ENCODE data around the gene SDHAF2.
"Not testable (repeated sequence)": the region's sequence is repeated elsewhere in the genome, so short reads cannot be mapped to it uniquely, and the experiment has no call there.

Gene SDHAF2

DNA sequence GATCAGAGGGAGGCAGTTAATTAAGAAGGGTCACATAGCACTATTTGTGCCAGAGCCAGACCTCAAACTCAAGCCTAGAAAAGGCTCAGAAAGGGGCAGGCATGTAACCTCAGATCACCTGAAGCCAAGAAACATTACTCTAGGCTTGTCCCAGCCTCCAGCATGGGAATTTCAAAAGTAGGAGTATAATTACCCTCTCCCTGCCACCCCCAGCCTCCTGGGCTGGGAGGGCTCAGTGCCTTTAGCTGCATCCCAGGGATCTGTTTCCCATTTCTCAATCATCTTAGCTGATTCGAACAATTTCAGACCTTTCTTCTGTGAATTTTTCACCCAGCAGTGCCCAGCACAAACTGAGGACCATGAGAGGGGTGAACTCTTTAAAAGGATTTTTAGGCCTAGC lies 45.5 kb downstream of the SDHAF2 start:
- H3K27me3 ChIP-seq (ENCODE audit: control insufficient read depth in 1 of 2, insufficient read depth in 2 of 2, low read length in 2 of 2), result no peaks in the 10 kb centered on the region
- peak overlapping the region in 1 of 2 donors; percentile 13 for H3K9ac ChIP-seq (ENCODE audit: low read length in 2 of 2)
- H3K36me3 ChIP-seq (ENCODE audit: control insufficient read depth in 2 of 2, insufficient read depth in 2 of 2, low read length in 2 of 2), result no peaks in the 10 kb centered on the region
- no peak overlapping the region for H3K4me3 ChIP-seq (ENCODE audit: low read length in 2 of 2)
- H3K4me1 ChIP-seq (ENCODE audit: control insufficient read depth, insufficient read depth, low read length), result peaks cover 53% of the 10 kb centered on the region
- peak overlapping the region; percentile 84 for H3K27ac ChIP-seq (ENCODE audit: low read length)
- no peaks in the 10 kb centered on the region for H3K9me3 ChIP-seq (ENCODE audit: control insufficient read depth in 2 of 2, low read length in 2 of 2)

DNA sequence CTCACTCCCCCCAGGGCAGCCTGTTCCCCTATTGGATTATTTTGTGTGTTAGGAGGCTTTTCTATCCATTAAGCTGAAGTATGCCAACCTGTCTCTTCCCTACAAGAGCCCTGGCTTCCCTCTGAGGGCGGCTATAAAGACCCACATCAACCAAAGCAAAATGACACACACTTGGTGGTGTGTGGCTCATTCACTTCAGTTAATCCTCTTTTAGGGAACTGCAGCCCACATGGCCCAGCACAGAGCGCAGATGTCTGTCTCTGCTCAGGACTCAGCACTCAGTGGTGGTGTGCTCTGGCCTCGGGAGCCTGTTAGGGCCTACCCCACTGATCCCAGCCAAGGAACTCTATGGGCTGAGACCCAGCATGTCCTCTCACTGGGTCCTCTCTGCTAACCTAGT lies 46.4 kb downstream of the SDHAF2 start:
- H3K36me3 ChIP-seq (ENCODE audit: control insufficient read depth in 2 of 2, insufficient read depth in 2 of 2, low read length in 2 of 2), result no peaks in the 10 kb centered on the region
- H3K4me3 ChIP-seq (ENCODE audit: low read length in 2 of 2), result no peak overlapping the region
- no peaks in the 10 kb centered on the region for H3K27me3 ChIP-seq (ENCODE audit: control insufficient read depth in 1 of 2, insufficient read depth in 2 of 2, low read length in 2 of 2)
- H3K9me3 ChIP-seq (ENCODE audit: control insufficient read depth in 2 of 2, low read length in 2 of 2), result no peaks in the 10 kb centered on the region
- H3K27ac ChIP-seq (ENCODE audit: low read length), result peak overlapping the region; percentile 46
- peaks cover 59% of the 10 kb centered on the region for H3K4me1 ChIP-seq (ENCODE audit: control insufficient read depth, insufficient read depth, low read length)
- peak overlapping the region in 1 of 2 donors; percentile 5 for H3K9ac ChIP-seq (ENCODE audit: low read length in 2 of 2)

DNA sequence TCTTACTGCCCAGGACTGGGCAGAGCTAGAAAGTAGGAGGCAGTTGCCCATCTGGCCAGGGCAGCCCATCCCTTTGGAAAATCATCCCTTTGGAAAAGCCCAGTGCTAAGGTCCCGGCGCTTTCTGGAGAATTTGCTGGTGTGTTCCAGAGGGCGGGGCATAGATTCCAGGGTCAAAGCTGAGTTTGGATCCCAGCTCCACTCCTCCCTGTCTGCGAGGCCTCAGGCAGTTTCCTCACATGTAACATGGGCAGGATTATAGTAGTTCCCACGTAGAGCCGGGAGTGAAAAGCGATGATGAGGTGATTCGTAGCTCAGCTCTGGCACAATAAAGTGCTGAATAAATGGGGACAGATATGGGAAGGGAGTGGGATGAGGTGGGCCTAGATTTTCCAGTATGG lies 47.2 kb downstream of the SDHAF2 start:
- H3K27ac ChIP-seq (ENCODE audit: low read length), result peak overlapping the region; percentile 62
- no peaks in the 10 kb centered on the region for H3K27me3 ChIP-seq (ENCODE audit: control insufficient read depth in 1 of 2, insufficient read depth in 2 of 2, low read length in 2 of 2)
- H3K4me1 ChIP-seq (ENCODE audit: control insufficient read depth, insufficient read depth, low read length), result peaks cover 57% of the 10 kb centered on the region
- peak overlapping the region; percentile 36 to 39 for H3K9ac ChIP-seq (ENCODE audit: low read length in 2 of 2)
- no peaks in the 10 kb centered on the region for H3K36me3 ChIP-seq (ENCODE audit: control insufficient read depth in 2 of 2, insufficient read depth in 2 of 2, low read length in 2 of 2)
- no peaks in the 10 kb centered on the region for H3K9me3 ChIP-seq (ENCODE audit: control insufficient read depth in 2 of 2, low read length in 2 of 2)
- peak overlapping the region; percentile 12 to 60 for H3K4me3 ChIP-seq (ENCODE audit: low read length in 2 of 2)

DNA sequence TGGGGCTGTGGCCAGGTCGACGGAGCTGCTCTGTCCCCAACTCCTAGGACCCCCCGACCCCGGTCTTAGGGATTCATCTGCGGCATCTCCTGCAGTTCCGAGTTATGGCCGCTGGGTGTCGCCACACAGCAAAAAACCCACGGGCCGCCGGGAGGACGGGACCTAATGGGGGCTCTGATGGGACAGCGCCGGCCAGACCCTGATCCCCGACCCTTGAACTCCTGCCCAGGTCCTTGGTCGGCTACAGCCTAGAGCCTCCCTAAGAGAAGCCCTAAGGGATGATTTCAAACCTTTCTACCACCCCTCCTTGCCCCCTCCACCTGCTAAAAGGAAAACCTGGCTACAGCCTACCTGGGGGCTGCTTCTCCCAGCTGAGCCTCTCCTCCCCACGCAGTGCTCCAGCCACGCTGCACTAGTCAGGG lies 47.8 kb downstream of the SDHAF2 start:
- peak overlapping the region; percentile 62 for H3K27ac ChIP-seq (ENCODE audit: low read length)
- no peaks in the 10 kb centered on the region for H3K27me3 ChIP-seq (ENCODE audit: control insufficient read depth in 1 of 2, insufficient read depth in 2 of 2, low read length in 2 of 2)
- H3K36me3 ChIP-seq (ENCODE audit: control insufficient read depth in 2 of 2, insufficient read depth in 2 of 2, low read length in 2 of 2), result no peaks in the 10 kb centered on the region
- H3K4me3 ChIP-seq (ENCODE audit: low read length in 2 of 2), result peak overlapping the region; percentile 12 to 60
- H3K9ac ChIP-seq (ENCODE audit: low read length in 2 of 2), result peak overlapping the region; percentile 36 to 39
- H3K9me3 ChIP-seq (ENCODE audit: control insufficient read depth in 2 of 2, low read length in 2 of 2), result no peaks in the 10 kb centered on the region
- peaks cover 51% of the 10 kb centered on the region for H3K4me1 ChIP-seq (ENCODE audit: control insufficient read depth, insufficient read depth, low read length)

DNA sequence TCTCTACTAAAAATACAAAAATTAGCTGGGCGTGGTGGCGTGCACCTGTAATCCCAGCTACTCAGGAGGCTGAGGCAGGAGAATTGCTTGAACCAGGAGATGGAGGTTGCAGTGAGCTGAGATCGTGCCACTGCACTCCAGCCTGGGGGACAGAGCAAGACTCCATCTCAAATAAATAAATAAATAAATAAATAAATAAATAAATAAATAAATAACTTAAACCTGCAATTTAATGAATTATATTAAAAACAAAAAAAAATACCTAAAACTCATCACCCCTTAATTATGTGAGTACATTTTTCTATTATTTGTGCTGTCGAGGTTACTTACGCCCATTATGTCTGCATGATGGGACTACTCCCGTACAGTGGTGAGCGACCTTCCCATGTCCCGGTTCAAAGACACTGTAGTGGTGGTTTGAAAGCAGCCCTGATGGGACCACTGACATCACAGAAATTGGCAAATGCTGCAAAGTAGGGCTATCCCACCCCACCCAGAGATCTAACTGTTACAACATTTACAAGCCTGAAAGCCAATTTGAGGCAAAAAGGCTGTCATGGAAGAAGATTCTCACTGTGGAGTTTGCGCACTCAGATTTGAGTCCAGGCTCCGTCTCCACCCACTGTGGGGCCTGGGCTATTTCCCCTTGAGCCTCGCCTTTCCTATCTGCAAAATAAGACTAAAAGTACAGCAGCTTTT lies 49.6 kb downstream of the SDHAF2 start:
- not testable (repeated sequence) for H3K27ac ChIP-seq (ENCODE audit: low read length); H3K36me3 ChIP-seq (ENCODE audit: control insufficient read depth in 2 of 2, insufficient read depth in 2 of 2, low read length in 2 of 2); H3K27me3 ChIP-seq (ENCODE audit: control insufficient read depth in 1 of 2, insufficient read depth in 2 of 2, low read length in 2 of 2); H3K9me3 ChIP-seq (ENCODE audit: control insufficient read depth in 2 of 2, low read length in 2 of 2); H3K9ac ChIP-seq (ENCODE audit: low read length in 2 of 2); H3K4me3 ChIP-seq (ENCODE audit: low read length in 2 of 2)
- H3K4me1 ChIP-seq (ENCODE audit: control insufficient read depth, insufficient read depth, low read length), result peaks cover 35% of the 10 kb centered on the region

DNA sequence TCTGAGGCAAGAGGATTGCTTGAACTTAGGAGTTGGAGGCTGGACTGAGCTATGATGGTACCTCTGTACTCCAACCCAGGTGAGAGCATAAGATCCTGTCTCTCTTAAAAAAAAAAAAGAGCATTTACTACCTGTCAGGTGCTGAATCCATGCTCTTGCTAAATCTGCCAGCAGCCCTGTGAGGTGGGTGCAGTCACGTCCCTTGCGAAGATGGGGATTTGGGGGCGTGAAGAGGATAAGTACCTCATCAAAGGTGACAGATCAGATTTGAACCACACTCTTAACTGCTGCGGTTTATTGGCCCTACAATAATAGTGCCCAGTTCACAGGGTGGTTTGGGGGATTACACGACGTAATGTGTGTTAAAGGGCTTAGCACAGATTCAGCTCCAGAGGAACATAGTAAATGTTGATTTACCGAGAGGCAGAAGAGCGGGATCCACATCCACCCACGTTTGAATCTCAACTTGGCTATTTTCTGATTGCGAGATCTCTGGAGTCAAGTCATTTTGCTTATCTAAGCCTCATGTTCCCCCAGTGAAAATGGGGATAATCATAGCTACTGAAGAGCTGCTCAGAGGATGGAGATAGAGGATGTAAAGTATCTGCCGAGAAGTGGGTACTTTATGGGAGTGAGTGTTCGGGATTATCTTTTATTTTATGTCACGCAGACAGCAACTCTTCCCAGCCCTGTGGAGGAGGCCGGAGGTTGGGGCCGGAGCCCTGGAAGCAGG lies 50.5 kb downstream of the SDHAF2 start:
- Histone ChIP-seq H3K4me3 (ENCODE audit: low read length in 2 of 2) (no peak overlapping the region), H3K27me3 (ENCODE audit: control insufficient read depth in 1 of 2, insufficient read depth in 2 of 2, low read length in 2 of 2) (no peaks in the 10 kb centered on the region), H3K9ac (ENCODE audit: low read length in 2 of 2) (peak overlapping the region in 1 of 2 donors; percentile 32), H3K27ac (ENCODE audit: low read length) (no peak overlapping the region), H3K9me3 (ENCODE audit: control insufficient read depth in 2 of 2, low read length in 2 of 2) (no peaks in the 10 kb centered on the region), H3K36me3 (ENCODE audit: control insufficient read depth in 2 of 2, insufficient read depth in 2 of 2, low read length in 2 of 2) (no peaks in the 10 kb centered on the region), H3K4me1 (ENCODE audit: control insufficient read depth, insufficient read depth, low read length) (peaks cover 26% of the 10 kb centered on the region)

DNA sequence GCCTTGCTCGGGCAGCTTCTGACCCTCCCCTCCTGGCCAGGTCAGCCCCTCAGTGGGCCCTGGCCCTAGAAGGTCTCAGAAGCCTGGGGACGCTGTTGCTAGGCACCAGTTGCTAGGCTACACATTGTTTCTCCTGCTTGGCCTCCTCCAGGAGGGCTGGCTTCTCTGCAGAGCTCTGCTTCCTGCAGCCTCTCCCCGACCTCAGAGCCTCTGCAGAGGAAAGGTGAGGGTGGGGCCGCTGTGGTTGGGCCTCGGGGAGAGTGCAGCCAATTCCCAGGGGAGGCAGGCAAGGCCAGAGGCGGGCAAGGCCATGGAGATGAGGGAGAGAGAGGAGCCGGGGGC lies 51.0 kb downstream of the SDHAF2 start:
- no peak overlapping the region for H3K4me3 ChIP-seq (ENCODE audit: low read length in 2 of 2)
- no peak overlapping the region for H3K27ac ChIP-seq (ENCODE audit: low read length)
- peak overlapping the region in 1 of 2 donors; percentile 32 for H3K9ac ChIP-seq (ENCODE audit: low read length in 2 of 2)
- H3K9me3 ChIP-seq (ENCODE audit: control insufficient read depth in 2 of 2, low read length in 2 of 2), result no peaks in the 10 kb centered on the region
- peaks cover 23% of the 10 kb centered on the region for H3K4me1 ChIP-seq (ENCODE audit: control insufficient read depth, insufficient read depth, low read length)
- no peaks in the 10 kb centered on the region for H3K36me3 ChIP-seq (ENCODE audit: control insufficient read depth in 2 of 2, insufficient read depth in 2 of 2, low read length in 2 of 2)
- H3K27me3 ChIP-seq (ENCODE audit: control insufficient read depth in 1 of 2, insufficient read depth in 2 of 2, low read length in 2 of 2), result no peaks in the 10 kb centered on the region

DNA sequence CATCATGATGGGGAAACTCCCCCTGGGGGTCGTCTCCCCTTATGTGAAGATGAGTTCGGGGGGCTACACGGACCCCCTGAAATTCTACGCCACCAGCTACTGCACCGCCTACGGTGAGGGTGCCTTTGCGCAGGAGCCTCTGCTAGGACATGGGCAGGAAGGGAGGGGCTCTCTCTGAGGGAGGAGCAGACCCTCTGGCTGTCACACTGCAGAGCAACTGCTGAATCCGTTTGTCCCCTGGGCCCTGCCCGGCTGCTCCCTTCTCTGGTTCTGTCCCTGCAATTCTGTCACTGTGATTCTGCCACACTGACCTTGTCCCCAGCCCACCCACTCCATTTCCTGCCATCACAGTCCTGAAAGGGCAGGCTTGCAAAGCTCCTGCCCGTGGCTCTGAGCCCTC lies 51.9 kb downstream of the SDHAF2 start:
- Histone ChIP-seq H3K4me1 (ENCODE audit: control insufficient read depth, insufficient read depth, low read length) (peaks cover 21% of the 10 kb centered on the region), H3K9me3 (ENCODE audit: control insufficient read depth in 2 of 2, low read length in 2 of 2) (no peaks in the 10 kb centered on the region), H3K27me3 (ENCODE audit: control insufficient read depth in 1 of 2, insufficient read depth in 2 of 2, low read length in 2 of 2) (no peaks in the 10 kb centered on the region), H3K4me3 (ENCODE audit: low read length in 2 of 2) (no peak overlapping the region), H3K27ac (ENCODE audit: low read length) (no peak overlapping the region), H3K9ac (ENCODE audit: low read length in 2 of 2) (no peak overlapping the region), H3K36me3 (ENCODE audit: control insufficient read depth in 2 of 2, insufficient read depth in 2 of 2, low read length in 2 of 2) (no peaks in the 10 kb centered on the region)

DNA sequence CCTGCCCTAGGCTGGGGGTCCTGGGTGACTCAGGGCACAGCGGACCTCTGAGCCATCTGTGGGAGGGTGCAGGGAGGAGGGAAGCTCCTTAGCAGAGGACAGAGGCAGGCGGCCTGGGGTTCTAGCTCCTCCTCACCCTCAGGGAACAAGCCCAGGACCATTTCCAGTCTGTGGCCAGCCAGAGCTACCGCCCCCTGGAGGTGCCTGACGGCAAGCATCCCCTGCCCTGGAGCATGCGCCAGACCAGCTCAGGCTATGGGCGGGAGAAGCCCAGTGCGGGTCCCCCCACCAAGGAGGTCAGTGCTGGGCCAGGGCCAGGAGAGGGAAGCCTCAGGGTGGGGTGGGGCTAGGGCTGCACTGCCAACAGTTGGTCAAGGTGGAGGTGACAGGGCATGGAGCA lies 52.6 kb downstream of the SDHAF2 start:
- no peaks in the 10 kb centered on the region for H3K9me3 ChIP-seq (ENCODE audit: control insufficient read depth in 2 of 2, low read length in 2 of 2)
- no peaks in the 10 kb centered on the region for H3K27me3 ChIP-seq (ENCODE audit: control insufficient read depth in 1 of 2, insufficient read depth in 2 of 2, low read length in 2 of 2)
- H3K4me3 ChIP-seq (ENCODE audit: low read length in 2 of 2), result no peak overlapping the region
- no peak overlapping the region for H3K9ac ChIP-seq (ENCODE audit: low read length in 2 of 2)
- no peak overlapping the region for H3K27ac ChIP-seq (ENCODE audit: low read length)
- H3K4me1 ChIP-seq (ENCODE audit: control insufficient read depth, insufficient read depth, low read length), result peaks cover 14% of the 10 kb centered on the region
- no peaks in the 10 kb centered on the region for H3K36me3 ChIP-seq (ENCODE audit: control insufficient read depth in 2 of 2, insufficient read depth in 2 of 2, low read length in 2 of 2)

DNA sequence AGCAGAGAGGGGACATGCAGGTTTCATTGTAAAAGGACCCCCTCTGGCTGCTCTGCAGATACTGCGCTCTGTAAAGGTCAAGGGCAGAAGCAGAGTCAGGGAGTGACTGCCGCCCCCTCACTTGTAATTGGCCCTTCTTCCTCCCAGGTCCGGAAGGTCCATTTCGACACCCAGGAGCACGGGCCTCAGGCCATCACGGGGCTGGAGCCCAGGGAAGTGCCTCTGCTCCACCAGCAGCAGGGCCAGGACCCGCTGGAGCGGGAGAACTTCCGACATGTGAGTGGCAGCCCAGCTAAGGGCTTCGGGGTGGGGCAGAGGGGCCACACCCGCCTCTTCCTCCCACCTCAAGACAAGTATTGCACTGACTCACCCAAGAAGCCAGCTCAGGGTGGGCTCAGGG lies 54.6 kb downstream of the SDHAF2 start:
- Histone ChIP-seq H3K27ac (ENCODE audit: low read length) (no peak overlapping the region), H3K9ac (ENCODE audit: low read length in 2 of 2) (no peak overlapping the region), H3K4me1 (ENCODE audit: control insufficient read depth, insufficient read depth, low read length) (peaks cover 20% of the 10 kb centered on the region), H3K4me3 (ENCODE audit: low read length in 2 of 2) (no peak overlapping the region), H3K9me3 (ENCODE audit: control insufficient read depth in 2 of 2, low read length in 2 of 2) (no peaks in the 10 kb centered on the region), H3K27me3 (ENCODE audit: control insufficient read depth in 1 of 2, insufficient read depth in 2 of 2, low read length in 2 of 2) (no peaks in the 10 kb centered on the region), H3K36me3 (ENCODE audit: control insufficient read depth in 2 of 2, insufficient read depth in 2 of 2, low read length in 2 of 2) (no peaks in the 10 kb centered on the region)

DNA sequence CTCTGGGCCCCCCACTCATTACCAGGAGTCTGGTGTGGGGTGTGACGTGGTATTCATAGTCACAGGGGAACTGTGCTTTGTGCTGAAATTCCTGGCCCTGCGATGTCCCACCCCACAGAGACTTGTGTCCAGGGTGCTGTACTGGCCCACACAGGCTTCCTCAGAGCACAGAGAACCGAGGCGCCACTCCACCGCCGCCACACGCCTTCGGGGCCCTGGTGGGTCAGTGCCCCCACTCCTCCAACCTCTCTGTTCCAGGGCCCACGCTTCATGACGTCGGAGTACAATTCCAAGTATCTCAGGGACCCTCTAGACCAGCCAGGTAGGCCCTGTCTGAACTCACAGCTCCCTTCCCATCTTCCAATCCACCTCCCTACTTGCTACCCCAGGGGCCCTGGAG lies 55.2 kb downstream of the SDHAF2 start:
- H3K27ac ChIP-seq (ENCODE audit: low read length), result no peak overlapping the region
- no peak overlapping the region for H3K9ac ChIP-seq (ENCODE audit: low read length in 2 of 2)
- H3K9me3 ChIP-seq (ENCODE audit: control insufficient read depth in 2 of 2, low read length in 2 of 2), result no peaks in the 10 kb centered on the region
- no peak overlapping the region for H3K4me3 ChIP-seq (ENCODE audit: low read length in 2 of 2)
- H3K27me3 ChIP-seq (ENCODE audit: control insufficient read depth in 1 of 2, insufficient read depth in 2 of 2, low read length in 2 of 2), result no peaks in the 10 kb centered on the region
- H3K4me1 ChIP-seq (ENCODE audit: control insufficient read depth, insufficient read depth, low read length), result peaks cover 26% of the 10 kb centered on the region
- H3K36me3 ChIP-seq (ENCODE audit: control insufficient read depth in 2 of 2, insufficient read depth in 2 of 2, low read length in 2 of 2), result no peaks in the 10 kb centered on the region
